Measurements from ENCODE around the gene SLC26A1. TPM values are rescaled to one million over a fixed set of nuclear protein-coding genes. Genes with fewer than 3 reads are reported as not detected.

SLC26A1 gene, protein sequence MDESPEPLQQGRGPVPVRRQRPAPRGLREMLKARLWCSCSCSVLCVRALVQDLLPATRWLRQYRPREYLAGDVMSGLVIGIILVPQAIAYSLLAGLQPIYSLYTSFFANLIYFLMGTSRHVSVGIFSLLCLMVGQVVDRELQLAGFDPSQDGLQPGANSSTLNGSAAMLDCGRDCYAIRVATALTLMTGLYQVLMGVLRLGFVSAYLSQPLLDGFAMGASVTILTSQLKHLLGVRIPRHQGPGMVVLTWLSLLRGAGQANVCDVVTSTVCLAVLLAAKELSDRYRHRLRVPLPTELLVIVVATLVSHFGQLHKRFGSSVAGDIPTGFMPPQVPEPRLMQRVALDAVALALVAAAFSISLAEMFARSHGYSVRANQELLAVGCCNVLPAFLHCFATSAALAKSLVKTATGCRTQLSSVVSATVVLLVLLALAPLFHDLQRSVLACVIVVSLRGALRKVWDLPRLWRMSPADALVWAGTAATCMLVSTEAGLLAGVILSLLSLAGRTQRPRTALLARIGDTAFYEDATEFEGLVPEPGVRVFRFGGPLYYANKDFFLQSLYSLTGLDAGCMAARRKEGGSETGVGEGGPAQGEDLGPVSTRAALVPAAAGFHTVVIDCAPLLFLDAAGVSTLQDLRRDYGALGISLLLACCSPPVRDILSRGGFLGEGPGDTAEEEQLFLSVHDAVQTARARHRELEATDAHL
- not detected for total RNA-seq

DNA sequence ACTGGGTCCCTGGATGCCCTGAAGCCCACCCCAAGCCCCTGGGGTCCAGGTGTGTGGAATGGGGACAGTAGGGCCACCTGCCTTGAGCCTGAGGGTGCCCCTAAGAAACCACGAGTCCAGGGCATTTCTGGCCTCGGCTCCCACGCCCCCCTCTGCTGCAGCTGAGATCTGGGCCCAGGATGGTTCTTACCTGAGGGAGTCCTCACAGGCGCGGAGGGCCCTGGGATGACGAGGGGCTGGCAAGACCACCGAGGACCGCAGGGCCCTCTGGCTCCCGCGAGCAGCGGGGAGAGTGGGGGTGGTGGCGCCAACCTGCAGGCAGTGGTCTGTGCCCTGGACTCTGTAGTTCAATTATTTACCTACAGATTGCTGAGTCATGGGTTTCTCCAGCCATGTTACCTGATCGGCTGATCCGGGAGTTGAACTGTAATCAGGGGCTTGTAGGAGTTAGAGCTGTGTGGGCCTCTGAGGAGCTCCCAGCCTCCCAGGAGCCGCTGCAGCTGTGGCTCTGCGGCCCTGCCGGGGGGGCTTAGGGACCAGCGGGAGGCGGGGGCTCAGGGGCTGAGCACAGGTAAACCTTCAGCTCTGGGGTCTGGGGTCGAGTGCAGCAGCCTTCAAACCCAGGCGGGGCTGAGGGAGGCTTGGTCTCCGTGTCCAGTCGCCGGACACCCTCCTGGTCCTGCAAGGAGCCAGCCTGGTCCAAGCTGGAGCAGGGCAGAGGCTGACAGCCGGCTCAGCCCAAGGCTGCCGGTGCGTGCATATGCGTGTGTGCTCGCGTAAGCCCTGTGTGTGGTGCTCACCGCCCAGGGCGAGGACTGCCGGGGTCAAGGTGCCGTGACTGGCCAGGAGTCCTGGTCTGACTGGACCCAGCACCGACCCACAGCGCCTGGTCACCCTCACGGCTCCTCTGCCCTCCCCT, at the start of gene SLC26A1:
Gene SLC26A1 (minus strand): TSS at position 294 of the 919 bp plus-strand sequence. CDS start 1,701 bp downstream, outside the sequence.
- ChIA-PET POLR2A (no interaction called here), CTCF (interaction anchor here (0.7 kb wide), 1 partner anchor 69 kb away, joined by 3 read pairs; no protein-coding TSS in a partner anchor)

DNA sequence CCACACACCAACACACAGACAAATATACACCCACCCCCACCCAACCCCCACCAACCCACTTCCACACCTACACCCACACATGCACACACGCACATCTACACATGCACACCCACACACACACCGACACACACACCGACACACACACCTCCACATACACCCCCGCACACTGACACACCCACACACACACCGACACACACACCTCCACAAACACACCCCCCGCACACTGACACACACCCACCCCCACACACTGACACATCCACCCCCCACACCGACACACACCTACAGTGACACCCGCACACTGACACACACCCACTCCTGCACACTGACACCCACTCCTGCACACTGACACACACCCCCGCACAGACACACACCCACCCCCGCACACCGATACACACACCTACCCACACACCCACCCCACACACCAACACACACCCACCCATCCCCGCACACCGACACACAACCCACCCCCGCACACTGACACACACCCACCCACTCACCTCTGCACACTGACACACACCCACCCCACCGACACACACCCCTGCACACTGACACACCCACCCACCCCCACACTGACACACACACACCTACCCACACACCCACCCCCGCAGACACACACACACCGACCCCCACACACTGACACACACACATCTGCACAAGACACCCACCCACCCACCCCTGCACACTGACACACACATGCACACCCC, 49.3 kb upstream of the SLC26A1 start:
- CTCF ChIA-PET, result no interaction called here
- POLR2A ChIA-PET, result no interaction called here

DNA sequence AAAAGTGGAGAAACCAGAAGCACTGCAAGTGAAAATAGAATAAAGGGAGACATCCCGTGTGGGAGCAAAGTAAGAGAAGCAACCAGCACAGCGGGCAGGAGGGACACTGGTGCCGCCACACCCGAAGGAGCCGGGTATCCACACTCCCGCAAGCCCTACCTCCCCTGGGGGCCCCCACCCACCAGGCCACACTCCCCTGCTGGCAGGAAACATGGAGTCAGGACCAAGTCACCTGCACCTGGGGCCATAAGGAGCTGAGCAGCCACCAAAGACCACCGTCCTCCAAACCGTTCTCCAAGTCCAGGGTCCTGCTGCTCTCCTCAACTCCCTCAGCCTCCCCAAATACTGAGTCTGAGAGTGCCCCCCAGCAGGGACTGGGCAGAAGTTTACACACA, 48.7 kb upstream of the SLC26A1 start:
- CTCF ChIA-PET, result no interaction called here
- POLR2A ChIA-PET, result no interaction called here

DNA sequence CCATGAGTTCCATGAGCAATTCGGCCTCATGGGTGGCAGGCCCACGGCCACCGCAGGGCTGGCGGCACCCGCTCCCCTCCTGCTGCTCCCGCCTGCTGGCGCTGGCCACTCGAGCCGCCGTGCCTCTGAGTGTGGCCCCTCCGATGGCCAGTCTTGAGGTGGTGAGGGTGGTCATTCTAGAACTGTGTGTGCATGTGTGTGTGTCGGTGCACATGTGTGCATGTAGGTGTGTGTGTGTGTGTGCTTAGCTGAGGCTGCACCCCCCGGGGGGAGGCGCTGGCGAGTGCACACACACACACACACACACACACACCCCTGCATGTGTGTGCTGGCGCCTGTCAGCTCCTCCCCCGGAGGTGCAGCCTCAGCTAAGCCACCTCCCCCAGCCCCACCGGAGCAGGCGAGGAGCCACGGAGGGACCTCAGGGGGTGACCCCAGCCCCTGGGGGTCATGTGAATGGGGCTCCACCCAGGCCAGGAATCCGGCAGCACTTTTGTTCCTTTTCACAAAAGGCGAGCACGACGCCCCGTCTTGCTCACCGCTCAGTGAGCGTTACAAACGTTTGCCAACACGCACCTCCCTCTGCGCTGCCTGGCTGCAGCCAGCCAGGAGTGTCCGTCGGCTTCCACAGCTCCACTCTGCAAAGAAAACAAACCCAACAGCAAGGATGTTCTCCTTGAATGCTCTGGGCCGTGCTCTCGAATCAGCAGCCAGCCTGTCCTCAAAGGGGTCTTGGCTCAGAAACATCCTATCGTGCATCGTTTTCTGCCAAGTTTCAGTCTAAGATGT, 48.1 kb upstream of the SLC26A1 start:
- ChIA-PET CTCF (no interaction called here), POLR2A (no interaction called here)

DNA sequence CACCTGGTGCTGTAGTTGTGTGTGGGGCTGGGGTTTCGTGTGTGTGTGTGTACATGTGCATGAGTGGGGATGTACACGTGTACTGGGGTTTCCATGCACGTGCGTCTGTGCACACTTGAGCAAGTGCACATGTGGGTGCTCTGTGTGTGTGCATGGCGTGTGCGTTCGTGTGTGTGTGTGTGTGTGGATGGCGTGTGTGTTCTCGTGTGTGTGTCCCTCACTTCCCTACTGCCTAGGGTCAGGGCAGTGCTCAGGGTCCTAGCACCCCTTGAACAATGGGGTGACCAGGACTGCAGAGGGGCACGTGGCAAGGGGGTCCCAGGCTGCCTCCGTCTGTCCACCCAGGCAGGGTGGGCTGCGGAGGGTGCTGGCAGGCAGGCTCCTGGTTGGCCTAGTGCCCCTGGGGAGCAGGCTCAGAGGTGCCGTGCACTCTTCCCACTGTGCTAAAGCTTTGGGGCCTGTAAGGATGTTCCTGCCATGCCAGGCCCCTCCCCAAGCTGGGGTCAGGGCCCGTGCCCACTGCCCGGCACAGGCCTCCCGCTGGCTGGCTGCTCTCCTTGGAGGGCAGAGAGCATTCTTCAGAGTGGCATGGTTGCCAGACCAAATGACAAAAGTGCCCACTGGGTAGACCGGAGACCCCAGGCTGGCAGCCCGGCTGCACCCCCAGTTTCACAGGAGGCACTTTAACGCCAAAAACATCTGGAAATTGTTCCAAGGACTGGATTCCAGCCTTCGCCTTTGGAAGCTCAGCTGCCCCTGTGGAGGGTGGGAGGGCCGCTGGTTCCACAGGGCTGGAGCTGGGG, 47.3 kb upstream of the SLC26A1 start:
- POLR2A ChIA-PET, result no interaction called here

DNA sequence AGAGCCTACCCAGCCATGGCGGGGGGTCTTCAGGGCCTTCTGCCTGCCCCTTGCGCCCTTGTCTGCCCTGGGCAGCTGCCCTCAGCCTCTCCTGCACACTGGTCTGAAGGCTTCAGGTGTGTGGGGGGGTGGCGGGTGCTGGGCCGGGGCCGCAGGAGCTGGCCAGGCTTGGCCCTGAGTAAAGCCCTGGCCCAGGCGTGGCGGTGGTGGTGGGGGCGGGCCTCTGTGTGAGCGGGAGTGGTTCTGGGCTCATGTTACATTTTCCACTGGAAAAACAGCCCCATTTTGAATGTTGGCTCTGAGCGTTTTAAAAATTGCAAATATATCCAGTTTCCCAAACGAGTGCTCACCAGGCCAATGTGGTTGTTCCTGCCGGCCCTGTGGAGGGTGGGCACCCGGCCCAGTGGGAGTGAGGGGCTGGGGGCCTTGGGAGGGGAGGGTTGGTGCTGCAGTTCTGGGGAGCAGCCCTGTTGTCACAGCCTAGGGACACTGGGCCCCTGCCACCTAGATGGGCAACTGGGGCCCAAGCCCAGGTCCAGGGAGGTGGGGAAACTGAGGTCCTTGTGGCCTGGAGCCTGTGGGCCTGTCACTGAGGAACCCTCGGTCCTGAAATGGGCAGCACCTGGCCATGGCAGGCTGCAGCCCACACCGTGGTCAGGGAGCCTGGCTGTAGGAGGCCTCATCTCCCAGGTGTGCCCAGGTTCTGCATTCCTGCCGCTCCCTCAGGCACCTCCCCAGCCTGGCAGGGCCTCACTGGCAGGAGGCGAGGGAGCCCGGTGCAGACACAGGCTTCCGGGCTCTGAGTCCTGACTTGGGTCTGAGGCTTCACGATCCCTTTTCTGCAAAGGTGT, 46.5 kb upstream of the SLC26A1 start:
- ChIA-PET POLR2A (no interaction called here), CTCF (no interaction called here)

More for the DNA sequence above, 47.3 kb upstream of the SLC26A1 start:
- CTCF ChIA-PET, result no interaction called here

DNA sequence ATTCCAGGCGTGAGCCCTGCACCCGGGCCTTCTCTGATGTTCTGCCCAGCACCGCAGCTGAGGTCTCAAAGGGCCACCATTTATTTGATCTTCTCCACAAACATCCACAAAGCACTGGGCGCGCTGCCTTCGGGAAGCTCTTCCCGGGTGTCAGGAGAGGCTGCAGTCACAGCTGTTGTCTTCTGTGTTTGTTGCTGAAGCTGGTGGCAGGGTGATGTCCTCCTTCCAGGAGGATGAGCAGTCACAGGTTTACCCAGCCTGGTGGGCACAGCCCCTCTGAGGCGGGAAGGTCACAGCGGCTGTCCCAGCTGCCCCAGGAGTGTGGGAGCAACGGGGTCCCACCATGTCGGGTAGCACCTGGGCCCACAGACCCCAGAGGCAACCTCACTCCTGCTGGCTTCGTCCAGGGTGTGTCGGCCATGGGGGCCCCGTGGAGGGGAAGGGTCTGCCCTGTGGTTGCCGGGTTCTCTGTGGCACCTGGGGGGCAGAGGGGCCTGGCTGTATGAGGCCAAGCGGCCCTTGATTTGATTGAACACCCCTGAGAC, 45.8 kb upstream of the SLC26A1 start:
- POLR2A ChIA-PET, result no interaction called here
- CTCF ChIA-PET, result no interaction called here

DNA sequence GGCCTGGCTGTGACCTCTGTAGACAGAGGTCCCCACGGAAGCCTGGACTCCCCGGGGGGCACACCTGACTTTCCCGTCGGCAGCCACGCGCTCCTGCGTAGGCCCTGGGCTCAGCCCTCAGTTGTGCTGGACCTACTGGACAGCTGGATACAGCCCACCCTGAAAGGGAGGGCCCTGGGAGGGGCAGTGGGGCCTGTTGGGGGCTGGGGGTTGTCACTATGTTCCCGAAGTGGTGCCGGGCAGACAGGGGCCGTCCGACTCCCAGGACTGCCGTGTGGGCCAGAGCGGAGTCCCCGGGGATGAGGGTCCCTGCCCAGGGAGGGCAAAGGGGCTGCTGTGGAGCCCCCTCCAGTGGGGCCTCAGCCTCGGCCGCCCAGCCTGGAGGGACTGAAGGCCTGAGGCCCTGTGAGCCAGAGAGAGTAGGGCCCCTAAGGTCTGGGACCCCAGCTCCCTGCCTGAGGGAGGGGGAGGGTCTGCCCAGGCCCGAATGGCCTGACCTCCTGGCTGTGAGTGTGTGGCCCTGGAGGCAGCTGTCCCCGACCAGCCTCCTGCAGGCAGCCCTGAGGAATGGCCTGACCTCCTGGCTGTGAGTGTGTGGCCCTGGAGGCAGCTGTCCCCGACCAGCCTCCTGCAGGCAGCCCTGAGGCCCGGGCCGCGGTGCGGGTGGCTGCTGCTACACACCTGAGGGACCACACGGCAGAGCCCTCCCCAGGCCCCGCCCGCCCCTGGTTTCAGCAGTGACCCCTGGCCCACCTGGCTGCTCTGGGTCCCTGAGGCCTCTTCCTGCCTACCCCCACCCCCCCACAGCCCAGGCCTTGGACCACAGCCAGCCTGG, 44.0 kb upstream of the SLC26A1 start:
- CTCF ChIA-PET, result no interaction called here
- POLR2A ChIA-PET, result no interaction called here

DNA sequence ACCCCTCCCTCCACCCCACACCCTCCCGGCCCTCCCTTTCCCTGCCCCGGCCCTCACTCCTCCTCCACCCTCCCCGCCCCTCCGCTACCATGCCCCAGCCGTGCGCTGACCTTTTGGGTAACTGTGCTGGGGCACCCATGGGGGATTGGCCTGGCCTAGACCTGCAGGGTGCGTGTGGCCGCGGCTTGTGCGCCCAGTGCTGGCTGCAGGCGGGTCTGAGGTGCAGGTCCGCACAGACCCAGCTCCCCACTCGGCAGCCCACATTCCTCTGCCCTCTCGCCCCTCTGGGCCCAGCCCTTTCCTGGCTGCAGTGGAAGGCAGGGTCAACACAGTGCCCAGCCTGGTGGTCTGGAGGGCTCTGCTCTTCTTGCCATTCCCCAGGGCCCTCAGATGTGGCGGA, 42.9 kb upstream of the SLC26A1 start:
- ChIA-PET CTCF (no interaction called here), POLR2A (no interaction called here)

DNA sequence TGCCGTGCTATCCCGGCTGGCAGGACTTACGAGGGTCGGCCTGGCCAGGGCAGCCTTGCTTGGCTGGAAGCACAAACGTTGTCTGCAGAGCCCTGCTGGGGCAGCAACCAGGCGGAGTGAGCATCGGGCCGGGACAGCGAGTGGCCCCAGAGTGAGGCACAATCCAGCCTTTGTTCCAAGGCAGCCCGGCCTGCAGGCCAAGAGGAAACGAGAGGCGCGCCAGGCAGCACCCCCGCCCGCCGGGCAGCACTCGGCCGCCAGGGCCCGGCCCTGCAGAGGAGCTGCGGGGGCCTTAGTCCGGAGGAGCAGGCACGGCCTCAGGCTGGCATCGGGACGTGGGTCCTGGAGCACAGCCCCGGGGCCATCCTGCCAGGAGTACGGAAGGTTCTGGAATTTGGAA, 42.3 kb upstream of the SLC26A1 start:
- POLR2A ChIA-PET, result no interaction called here
- CTCF ChIA-PET, result no interaction called here

DNA sequence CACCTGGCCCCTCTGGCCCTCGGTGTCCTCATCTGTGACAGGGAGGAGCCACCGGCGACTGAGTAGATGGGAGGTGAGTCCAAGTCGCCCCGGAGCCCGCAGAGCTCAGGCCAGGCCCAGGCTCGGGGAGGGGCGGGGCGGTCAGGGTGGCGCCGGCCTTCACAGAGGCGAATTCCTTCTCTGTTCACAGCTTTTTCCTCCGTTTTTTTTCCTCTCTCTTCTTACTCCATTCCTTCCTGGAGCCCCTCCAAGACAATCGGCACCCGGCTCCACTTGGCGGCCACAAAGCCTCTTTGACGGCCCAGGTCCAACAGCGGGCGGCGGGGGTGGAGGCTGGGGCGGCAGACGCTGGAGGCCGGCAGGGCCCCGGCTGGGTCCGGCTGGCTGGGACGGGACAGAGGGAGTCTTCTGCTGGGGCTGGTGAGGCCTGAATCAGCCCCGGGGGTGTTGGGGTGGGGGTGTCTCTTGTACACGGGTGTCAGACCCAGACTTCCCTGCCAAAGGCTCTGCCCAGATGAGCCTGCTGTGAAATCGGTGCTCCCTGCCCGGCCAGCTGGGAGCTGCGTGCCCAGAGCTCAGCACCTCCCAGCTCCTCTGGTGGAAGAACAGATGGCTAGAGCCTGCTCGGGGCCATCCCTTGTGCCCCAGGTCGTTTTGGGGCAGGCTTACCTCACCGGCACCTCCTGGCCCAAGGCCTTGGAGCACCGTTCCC, 40.8 kb upstream of the SLC26A1 start:
- ChIA-PET POLR2A (no interaction called here), CTCF (interaction anchor here (0.5 kb wide), 1 partner anchor 257 kb away, joined by 3 read pairs; no protein-coding TSS in a partner anchor)

DNA sequence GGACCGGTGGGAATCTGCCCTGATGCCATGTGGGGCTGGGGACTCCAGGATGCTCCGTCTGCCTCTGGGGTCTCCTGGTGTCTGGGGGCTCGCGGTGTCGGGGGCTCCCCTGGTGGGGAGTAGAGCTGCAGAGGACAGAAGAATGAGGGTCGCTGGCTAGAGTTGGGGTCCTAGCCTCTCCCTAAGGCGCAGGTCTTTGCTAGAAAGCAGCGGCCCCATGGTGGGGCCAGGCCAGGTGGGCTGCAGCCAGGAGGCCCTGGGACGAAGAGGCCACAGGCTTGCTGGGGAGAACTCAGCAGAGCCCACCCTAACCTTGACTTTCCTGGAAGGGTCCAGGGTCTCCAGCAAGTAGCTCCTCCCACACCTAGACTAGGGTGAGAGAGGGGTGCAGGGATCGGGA, 39.7 kb upstream of the SLC26A1 start:
- POLR2A ChIA-PET, result no interaction called here
- CTCF ChIA-PET, result no interaction called here

DNA sequence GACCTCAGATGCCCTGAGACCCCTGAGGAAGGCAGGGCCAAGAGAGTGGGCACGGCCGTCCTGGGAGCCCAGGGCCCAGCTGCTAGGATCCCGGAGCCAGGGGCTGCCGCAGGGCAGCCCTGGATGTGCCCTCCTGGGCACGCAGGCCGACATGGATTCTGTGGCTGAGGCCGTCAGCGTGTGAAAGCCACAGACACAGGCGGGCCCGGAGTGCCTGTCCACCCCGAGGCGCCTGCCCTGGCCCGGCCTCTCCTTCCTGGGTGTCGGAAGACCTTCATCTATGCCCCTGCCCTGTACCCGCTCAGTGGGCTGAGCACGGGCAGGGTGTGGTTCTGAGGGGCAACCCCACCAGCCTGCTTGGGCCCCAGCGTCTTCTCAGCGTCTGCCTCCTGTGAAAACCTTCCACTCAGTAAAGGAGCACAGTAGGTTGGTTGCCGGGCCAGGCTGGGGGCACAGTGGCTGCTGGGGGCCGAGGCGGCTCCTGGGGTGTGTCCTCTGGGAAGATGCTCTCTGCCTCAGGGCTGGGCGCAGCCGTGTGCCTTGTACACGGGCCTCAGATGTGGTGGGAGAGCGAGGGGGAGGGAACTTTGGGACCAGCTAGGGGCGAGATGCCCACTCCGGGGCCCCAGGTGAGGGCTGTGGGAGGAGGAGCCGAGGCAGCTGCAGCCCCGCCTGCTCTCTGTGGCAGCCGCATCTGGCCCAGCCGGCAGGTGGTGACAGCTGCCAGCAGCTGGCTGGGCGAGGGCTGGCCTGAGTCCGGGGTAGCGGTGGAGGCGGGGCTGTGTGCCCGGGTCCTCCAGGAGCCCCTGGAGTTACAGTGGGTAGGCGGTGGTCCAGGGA, 39.0 kb upstream of the SLC26A1 start:
- POLR2A ChIA-PET, result no interaction called here
- CTCF ChIA-PET, result no interaction called here

DNA sequence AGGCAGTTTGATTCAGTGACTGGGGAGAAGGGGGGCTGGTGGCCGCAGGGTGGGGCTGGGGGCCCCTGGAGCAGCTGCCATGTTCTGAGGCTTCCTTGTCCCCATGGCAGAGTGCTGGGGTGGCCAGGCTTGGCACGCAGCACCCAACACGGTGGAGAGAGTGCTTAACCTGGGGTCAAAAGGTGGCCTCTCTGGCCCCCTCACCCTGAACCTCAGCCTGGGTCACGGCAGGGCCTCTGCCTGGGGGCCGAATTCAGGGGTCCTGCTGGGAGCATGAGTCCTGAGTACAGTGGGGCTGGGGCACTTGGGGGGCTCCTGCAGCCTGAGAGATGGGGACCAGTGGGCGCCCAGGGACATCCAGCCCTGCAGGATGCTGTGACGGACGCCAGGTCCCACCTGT, 38.1 kb upstream of the SLC26A1 start:
- CTCF ChIA-PET, result no interaction called here
- POLR2A ChIA-PET, result no interaction called here

DNA sequence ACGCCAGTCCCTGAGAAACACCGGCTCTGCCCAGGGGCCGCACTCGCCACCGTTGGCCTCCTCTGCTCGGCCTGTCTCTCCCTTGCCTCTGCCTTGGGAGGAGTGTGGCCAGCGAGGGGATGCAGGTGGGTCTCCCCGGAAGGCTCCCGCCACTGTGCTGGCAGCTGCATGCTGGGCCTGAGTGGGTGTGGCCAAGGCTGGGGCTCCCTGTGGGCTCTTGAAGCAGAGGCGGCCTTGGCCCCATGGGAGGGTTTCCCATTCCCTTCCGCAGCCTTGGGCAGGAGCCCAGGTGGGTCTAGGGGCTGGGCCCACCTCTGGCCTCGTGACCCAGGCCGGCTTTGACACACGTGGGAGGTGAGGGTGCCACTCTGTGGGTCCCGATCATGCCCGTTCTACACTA, 37.4 kb upstream of the SLC26A1 start:
- ChIA-PET POLR2A (no interaction called here), CTCF (no interaction called here)

All from activated CD8-positive, alpha-beta memory T cell treated with anti-CD3 and anti-CD28 coated beads for 36 hours (primary cell).